DOHH2 (cell line): ENCODE measurements around the gene MGLL.
"Not testable (repeated sequence)": the region's sequence is repeated elsewhere in the genome, so short reads cannot be mapped to it uniquely, and the experiment has no call there.

ENCODE experiments used
- H3F3A ChIP-seq: fragments of 200-600 bp; sonication (generic), shearing (Covaris generic); 2 replicates; pipeline ENCODE4 v1.6.0; 2016; ENCODE audit warnings: antibody characterized with exemption, mild to moderate bottlenecking; ENCODE audit not compliant: control insufficient read depth, insufficient read depth
- H3K27ac ChIP-seq: fragments of 200-600 bp; sonication (generic); 2 replicates; pipeline ENCODE4 v1.5.1; 2014; ENCODE audit warnings: low read depth, mild to moderate bottlenecking, low read length, moderate library complexity
- H3K27me3 ChIP-seq: fragments of 200-600 bp; sonication (generic); 2 replicates; pipeline ENCODE4 v1.6.1; 2014; ENCODE audit warnings: mild to moderate bottlenecking, low read length, mixed read lengths; ENCODE audit not compliant: control insufficient read depth
- H3K36me3 ChIP-seq: fragments of 200-600 bp; sonication (generic); 2 replicates; pipeline ENCODE4 v1.6.1; 2014; ENCODE audit warnings: mild to moderate bottlenecking, low read length, moderate library complexity, mixed read lengths; ENCODE audit not compliant: control insufficient read depth
- H3K4me1 ChIP-seq: fragments of 200-600 bp; sonication (generic); 2 replicates; pipeline ENCODE4 v1.6.1; 2014; ENCODE audit warnings: mild to moderate bottlenecking, low read length, mixed read lengths; ENCODE audit not compliant: control insufficient read depth
- H3K4me2 ChIP-seq: fragments of 200-600 bp; sonication (generic); 2 replicates; pipeline ENCODE4 v1.6.0; 2014; ENCODE audit warnings: mild to moderate bottlenecking, low read length, moderate library complexity
- H3K4me3 ChIP-seq: fragments of 200-600 bp; sonication (generic); 2 replicates; pipeline ENCODE4 v1.5.1; 2014; ENCODE audit warnings: mild to moderate bottlenecking, low read length, mixed read lengths
- H3K79me2 ChIP-seq: fragments of 200-600 bp; sonication (generic); 2 replicates; pipeline ENCODE4 v1.6.1; 2014; ENCODE audit warnings: mild to moderate bottlenecking, low read length, mixed read lengths; ENCODE audit not compliant: control insufficient read depth
- H3K9me2 ChIP-seq: fragments of 200-600 bp; sonication (generic); replicated peaks from 2 replicates; pipeline ENCODE4 v1.6.1; 2014; ENCODE audit warnings: mild to moderate bottlenecking, low read length, mixed read lengths; ENCODE audit not compliant: control insufficient read depth
- H3K9me3 ChIP-seq: fragments of 200-600 bp; sonication (generic); 2 replicates; pipeline ENCODE4 v1.6.1; 2014; ENCODE audit warnings: antibody characterized with exemption, low read length, mixed read lengths; ENCODE audit not compliant: control insufficient read depth, insufficient read depth
- H4K20me1 ChIP-seq: fragments of 200-600 bp; sonication (generic); 2 replicates; pipeline ENCODE4 v1.6.0; 2014; ENCODE audit warnings: low read depth, mild to moderate bottlenecking, antibody characterized with exemption, low read length, moderate library complexity; ENCODE audit not compliant: control insufficient read depth, insufficient read depth
- EZH2phosphoT487 ChIP-seq: fragments of 200-600 bp; sonication (generic); IDR thresholded peaks from 2 replicates; pipeline ENCODE4 v1.6.1; 2017; ENCODE audit warnings: borderline replicate concordance, mild to moderate bottlenecking, antibody characterized with exemption, low read length, moderate library complexity, mixed read lengths
- TF ChIP-seq, protein P1 (sequence below): fragments of 200-600 bp; sonication (generic); IDR thresholded peaks from one replicate; pipeline ENCODE4 v1.5.1; 2014; ENCODE audit warnings: antibody characterized with exemption, mild to moderate bottlenecking, low read depth, low read length; ENCODE audit not compliant: poor library complexity, severe bottlenecking

Gene MGLL

GRCh38 chr3:127655641-127656040, 166.7 kb downstream of the MGLL start:
- H3F3A ChIP-seq, result no peaks in the 10 kb centered on the region
- H3K4me3 ChIP-seq, result no peak overlapping the region
- no peak overlapping the region for H3K27ac ChIP-seq
- H3K36me3 ChIP-seq, result no peaks in the 10 kb centered on the region
- no peaks in the 10 kb centered on the region for H3K79me2 ChIP-seq
- no peaks in the 10 kb centered on the region for H3K9me2 ChIP-seq
- H4K20me1 ChIP-seq, result no peaks in the 10 kb centered on the region
- H3K4me1 ChIP-seq, result no peaks in the 10 kb centered on the region
- no peaks in the 10 kb centered on the region for H3K9me3 ChIP-seq
- no peak for TF ChIP-seq EZH2phosphoT487
- TF ChIP-seq, protein P1, sequence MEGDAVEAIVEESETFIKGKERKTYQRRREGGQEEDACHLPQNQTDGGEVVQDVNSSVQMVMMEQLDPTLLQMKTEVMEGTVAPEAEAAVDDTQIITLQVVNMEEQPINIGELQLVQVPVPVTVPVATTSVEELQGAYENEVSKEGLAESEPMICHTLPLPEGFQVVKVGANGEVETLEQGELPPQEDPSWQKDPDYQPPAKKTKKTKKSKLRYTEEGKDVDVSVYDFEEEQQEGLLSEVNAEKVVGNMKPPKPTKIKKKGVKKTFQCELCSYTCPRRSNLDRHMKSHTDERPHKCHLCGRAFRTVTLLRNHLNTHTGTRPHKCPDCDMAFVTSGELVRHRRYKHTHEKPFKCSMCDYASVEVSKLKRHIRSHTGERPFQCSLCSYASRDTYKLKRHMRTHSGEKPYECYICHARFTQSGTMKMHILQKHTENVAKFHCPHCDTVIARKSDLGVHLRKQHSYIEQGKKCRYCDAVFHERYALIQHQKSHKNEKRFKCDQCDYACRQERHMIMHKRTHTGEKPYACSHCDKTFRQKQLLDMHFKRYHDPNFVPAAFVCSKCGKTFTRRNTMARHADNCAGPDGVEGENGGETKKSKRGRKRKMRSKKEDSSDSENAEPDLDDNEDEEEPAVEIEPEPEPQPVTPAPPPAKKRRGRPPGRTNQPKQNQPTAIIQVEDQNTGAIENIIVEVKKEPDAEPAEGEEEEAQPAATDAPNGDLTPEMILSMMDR, result no peak
- no peak overlapping the region for H3K4me2 ChIP-seq
- peaks cover 41% of the 10 kb centered on the region for H3K27me3 ChIP-seq

GRCh38 chr3:127654993-127655392, 167.3 kb downstream of the MGLL start:
- H3K9me2 ChIP-seq, result not testable (repeated sequence)

DNA sequence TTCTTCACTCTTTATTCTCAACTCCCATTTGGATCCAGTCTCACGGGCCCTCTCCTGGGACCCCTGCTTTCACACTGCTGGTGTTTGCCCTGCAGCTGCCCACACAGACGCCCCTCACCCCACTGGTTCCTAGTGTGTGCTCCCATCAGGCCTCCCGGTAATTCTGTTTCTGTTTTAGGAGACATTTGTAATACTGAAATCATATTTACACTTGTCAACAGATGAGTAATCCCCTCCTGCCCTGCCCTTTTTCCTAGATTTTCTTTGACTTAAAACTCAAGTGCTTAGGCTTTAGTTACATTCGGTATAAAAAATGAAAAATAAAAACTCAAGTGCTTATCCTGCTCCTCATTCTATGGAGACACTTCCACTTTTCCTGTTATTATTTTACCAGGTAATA, 167.9 kb downstream of the MGLL start:
- no peak overlapping the region for H3K4me3 ChIP-seq
- peaks cover 37% of the 10 kb centered on the region for H3K27me3 ChIP-seq
- H3K9me3 ChIP-seq, result no peaks in the 10 kb centered on the region
- no peaks in the 10 kb centered on the region for H3K9me2 ChIP-seq
- H3K4me2 ChIP-seq, result no peak overlapping the region
- no peaks in the 10 kb centered on the region for H4K20me1 ChIP-seq
- no peaks in the 10 kb centered on the region for H3K79me2 ChIP-seq
- H3K27ac ChIP-seq, result no peak overlapping the region
- no peaks in the 10 kb centered on the region for H3F3A ChIP-seq
- no peaks in the 10 kb centered on the region for H3K36me3 ChIP-seq
- H3K4me1 ChIP-seq, result no peaks in the 10 kb centered on the region
- TF ChIP-seq, protein P1, result no peak
- TF ChIP-seq EZH2phosphoT487, result no peak

More at GRCh38 chr3:127654993-127655392, 167.3 kb downstream of the MGLL start:
- not testable (repeated sequence) for H3F3A ChIP-seq, H4K20me1 ChIP-seq, H3K4me3 ChIP-seq, H3K36me3 ChIP-seq, H3K79me2 ChIP-seq, H3K4me1 ChIP-seq, H3K4me2 ChIP-seq, H3K9me3 ChIP-seq, H3K27ac ChIP-seq
- peaks cover 40% of the 10 kb centered on the region for H3K27me3 ChIP-seq

GRCh38 chr3:127652246-127652995, 169.9 kb downstream of the MGLL start:
- Histone ChIP-seq H3K4me2 (no peak overlapping the region), H3K79me2 (no peaks in the 10 kb centered on the region), H3K36me3 (no peaks in the 10 kb centered on the region), H3K4me3 (no peak overlapping the region), H4K20me1 (no peaks in the 10 kb centered on the region), H3K4me1 (no peaks in the 10 kb centered on the region), H3K27me3 (peaks cover 37% of the 10 kb centered on the region), H3K9me3 (no peaks in the 10 kb centered on the region), H3F3A (no peaks in the 10 kb centered on the region), H3K27ac (no peak overlapping the region), H3K9me2 (no peaks in the 10 kb centered on the region)
- TF ChIP-seq, protein P1, result peak; percentile 83
- no peak for TF ChIP-seq EZH2phosphoT487
